GM19099 (cell line): Measurements from ENCODE around the gene C2orf76.

ENCODE experiments used
- POLR2A ChIP-seq: IDR thresholded peaks from 3 replicates; pipeline ENCODE4 v1.6.1; 2011; ENCODE audit warnings: low read depth; ENCODE audit not compliant: insufficient read length; ENCODE audit errors: extremely low read depth

Gene C2orf76

GRCh38 chr2:119292226-119292625, 74.4 kb downstream of the C2orf76 start:
- no peak for TF ChIP-seq POLR2A

GRCh38 chr2:119291588-119292167, 75.0 kb downstream of the C2orf76 start:
- no peak for TF ChIP-seq POLR2A

GRCh38 chr2:119290859-119291587, 75.6 kb downstream of the C2orf76 start:
- TF ChIP-seq POLR2A, result no peak

- TF ChIP-seq POLR2A, result no peak
These were observed 77.0 kb downstream of the C2orf76 start for GRCh38 chr2:119289642-119290041.

- TF ChIP-seq POLR2A, result no peak
These were observed 77.5 kb downstream of the C2orf76 start for GRCh38 chr2:119289093-119289492.

- no peak for TF ChIP-seq POLR2A
These were observed 78.1 kb downstream of the C2orf76 start for GRCh38 chr2:119288576-119288975.

GRCh38 chr2:119286661-119287060, 80.0 kb downstream of the C2orf76 start:
- no peak for TF ChIP-seq POLR2A

GRCh38 chr2:119283873-119284331, 82.7 kb downstream of the C2orf76 start:
- no peak for TF ChIP-seq POLR2A

- TF ChIP-seq POLR2A, result no peak
These were observed 83.6 kb downstream of the C2orf76 start for GRCh38 chr2:119282996-119283511.

GRCh38 chr2:119282146-119282995, 84.3 kb downstream of the C2orf76 start:
- no peak for TF ChIP-seq POLR2A

GRCh38 chr2:119280680-119281079, 86.0 kb downstream of the C2orf76 start:
- TF ChIP-seq POLR2A, result no peak

GRCh38 chr2:119279666-119280065, 87.0 kb downstream of the C2orf76 start:
- no peak for TF ChIP-seq POLR2A

- TF ChIP-seq POLR2A, result no peak
These were observed 87.7 kb downstream of the C2orf76 start for GRCh38 chr2:119278946-119279345.

- no peak for TF ChIP-seq POLR2A
These were observed 89.8 kb downstream of the C2orf76 start for GRCh38 chr2:119276864-119277263.

GRCh38 chr2:119267604-119268003, 99.0 kb downstream of the C2orf76 start:
- TF ChIP-seq POLR2A, result no peak
